Hepatocyte (in vitro differentiated cells): ENCODE measurements around the gene SCAMP3. TPM values are rescaled to one million over a fixed set of nuclear protein-coding genes. Genes with fewer than 3 reads are reported as not detected.

ENCODE experiments used
- DNase-seq: peaks from one replicate; pipeline ENCODE4 v3.0.0-alpha.2; 2016; ENCODE audit warnings: low spot score
- H2AFZ ChIP-seq: fragments of 200-600 bp; sonication (generic); 2 replicates; pipeline ENCODE4 v1.6.0; 2016; ENCODE audit warnings: antibody characterized with exemption, mild to moderate bottlenecking
- H3K27ac ChIP-seq: fragments of 200-600 bp; sonication (generic); 2 replicates; pipeline ENCODE4 v1.5.1; 2016; ENCODE audit warnings: mild to moderate bottlenecking
- H3K27me3 ChIP-seq: fragments of 200-600 bp; sonication (generic); 2 replicates; pipeline ENCODE4 v1.6.1; 2016
- H3K36me3 ChIP-seq: fragments of 200-600 bp; sonication (generic); replicated peaks from 2 replicates; pipeline ENCODE4 v1.5.1; 2016; ENCODE audit warnings: low read depth; ENCODE audit not compliant: insufficient read depth
- H3K4me1 ChIP-seq: fragments of 200-600 bp; sonication (generic); 2 replicates; pipeline ENCODE4 v1.5.1; 2016; ENCODE audit warnings: mild to moderate bottlenecking, moderate library complexity; ENCODE audit not compliant: insufficient read depth
- H3K4me2 ChIP-seq: fragments of 200-600 bp; sonication (generic); 2 replicates; pipeline ENCODE4 v1.6.0; 2016
- H3K4me3 ChIP-seq: fragments of 200-600 bp; sonication (generic); 2 replicates; pipeline ENCODE4 v1.5.1; 2016; ENCODE audit warnings: mild to moderate bottlenecking
- H3K79me2 ChIP-seq: fragments of 200-600 bp; sonication (generic); 2 replicates; pipeline ENCODE4 v1.6.0; 2017; ENCODE audit warnings: mild to moderate bottlenecking
- H3K9me2 ChIP-seq: fragments of 200-600 bp; sonication (generic); replicated peaks from 2 replicates; pipeline ENCODE4 v1.6.0; 2017; ENCODE audit warnings: mild to moderate bottlenecking; ENCODE audit not compliant: insufficient read depth
- H3K9me3 ChIP-seq: fragments of 200-600 bp; sonication (generic); 2 replicates; pipeline ENCODE4 v1.5.1; 2016; ENCODE audit warnings: low read depth, mild to moderate bottlenecking
- H4K20me1 ChIP-seq: fragments of 200-600 bp; sonication (generic); 2 replicates; pipeline ENCODE4 v1.6.0; 2016; ENCODE audit warnings: mild to moderate bottlenecking; ENCODE audit not compliant: insufficient read depth, poor library complexity, severe bottlenecking
- EZH2 ChIP-seq: fragments of 200-600 bp; sonication (generic); IDR thresholded peaks from 2 replicates; pipeline ENCODE4 v1.6.1; 2016; ENCODE audit warnings: antibody characterized with exemption, mild to moderate bottlenecking, borderline replicate concordance
- EZH2phosphoT487 ChIP-seq: fragments of 200-600 bp; sonication (generic); IDR thresholded peaks from one replicate; pipeline ENCODE4 v1.6.1; 2018; ENCODE audit warnings: antibody characterized with exemption, mild to moderate bottlenecking, low read depth, moderate library complexity; ENCODE audit not compliant: unreplicated experiment, severe bottlenecking
- WGBS: methylation state at CpG from one replicate; pipeline ENCODE4 v1.1.6; 2016; ENCODE audit warnings: low lambda C conversion rate; ENCODE audit errors: missing lambda C conversion rate; 5-methylcytosine and 5-hydroxymethylcytosine counted together
- polyA plus RNA-seq: library from polyadenylated mRNA; unstranded; fragments of >200 nt; fragmentation: Nextera tagmentation; extraction: Ambion mirVana; gene quantifications from 2 replicates; pipeline ENCODE4 v1.2.1, GENCODE V29; 2016
- total RNA-seq: library from RNA; depleted of rRNA; stranded (reverse); fragments of >200 nt; gene quantifications from 2 replicates; pipeline ENCODE4 v1.2.3, GENCODE V29; 2014
- TF ChIP-seq, protein P1 (sequence below): fragments of 200-600 bp; sonication (generic); IDR thresholded peaks from 2 replicates; pipeline ENCODE4 v1.5.1; 2016; ENCODE audit warnings: antibody characterized with exemption, mild to moderate bottlenecking; ENCODE audit not compliant: poor library complexity

The SCAMP3 gene
- total and polyA plus RNA-seq, 2 experiments from 2014 or later = 45.7 to 114 TPM

DNA sequence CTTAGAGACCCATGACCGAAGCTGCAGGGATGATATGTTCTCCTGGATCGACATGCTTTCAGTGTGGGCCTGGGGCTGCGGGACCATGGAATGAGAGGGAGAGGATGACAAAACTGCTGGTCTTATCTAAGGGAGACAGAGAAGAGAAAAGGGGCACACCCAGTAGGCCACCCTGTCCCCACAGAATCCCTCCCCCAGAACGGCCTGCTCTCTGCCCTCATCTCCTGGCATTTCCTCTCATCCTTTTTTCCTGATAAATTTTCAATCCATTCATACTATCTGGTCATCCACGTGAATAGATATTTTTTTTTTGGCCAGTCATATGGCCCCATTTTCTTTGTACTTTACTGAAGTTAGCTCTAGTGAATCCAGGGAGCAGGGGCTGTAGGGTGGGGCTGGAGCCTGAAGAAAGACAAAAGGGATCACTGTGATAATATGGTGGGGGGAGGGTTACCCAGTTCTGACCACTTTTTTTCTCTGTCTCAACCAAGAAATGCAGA is 39.2 kb upstream of the SCAMP3 start, which contains the start of gene PKLR:
Gene PKLR (minus strand): TSS at position 97 of the 500 bp plus-strand sequence. CDS start 43 bp downstream, at position 54.
- no peaks in the 10 kb centered on the region for H3K36me3 ChIP-seq
- no peak for DNase-seq
- peaks cover 14% of the 10 kb centered on the region for H3K27me3 ChIP-seq
- WGBS = 83% methylated on average over 5 of the region's 5 CpGs
- H3K79me2 ChIP-seq = no peaks in the 10 kb centered on the region
- no peaks in the 10 kb centered on the region for H3K9me3 ChIP-seq
- H3K9me2 ChIP-seq = no peaks in the 10 kb centered on the region
- peak within 1 kb of the TSS; percentile 61 for H3K27ac ChIP-seq
- H3K4me3 ChIP-seq = no peak within 1 kb of the TSS
- no peak within 1 kb of the TSS for H2AFZ ChIP-seq
- no peak for TF ChIP-seq EZH2
- TF ChIP-seq, protein P1, sequence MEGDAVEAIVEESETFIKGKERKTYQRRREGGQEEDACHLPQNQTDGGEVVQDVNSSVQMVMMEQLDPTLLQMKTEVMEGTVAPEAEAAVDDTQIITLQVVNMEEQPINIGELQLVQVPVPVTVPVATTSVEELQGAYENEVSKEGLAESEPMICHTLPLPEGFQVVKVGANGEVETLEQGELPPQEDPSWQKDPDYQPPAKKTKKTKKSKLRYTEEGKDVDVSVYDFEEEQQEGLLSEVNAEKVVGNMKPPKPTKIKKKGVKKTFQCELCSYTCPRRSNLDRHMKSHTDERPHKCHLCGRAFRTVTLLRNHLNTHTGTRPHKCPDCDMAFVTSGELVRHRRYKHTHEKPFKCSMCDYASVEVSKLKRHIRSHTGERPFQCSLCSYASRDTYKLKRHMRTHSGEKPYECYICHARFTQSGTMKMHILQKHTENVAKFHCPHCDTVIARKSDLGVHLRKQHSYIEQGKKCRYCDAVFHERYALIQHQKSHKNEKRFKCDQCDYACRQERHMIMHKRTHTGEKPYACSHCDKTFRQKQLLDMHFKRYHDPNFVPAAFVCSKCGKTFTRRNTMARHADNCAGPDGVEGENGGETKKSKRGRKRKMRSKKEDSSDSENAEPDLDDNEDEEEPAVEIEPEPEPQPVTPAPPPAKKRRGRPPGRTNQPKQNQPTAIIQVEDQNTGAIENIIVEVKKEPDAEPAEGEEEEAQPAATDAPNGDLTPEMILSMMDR = no peak
- no peak for TF ChIP-seq EZH2phosphoT487
- H3K4me2 ChIP-seq = no peak within 1 kb of the TSS
- no peaks in the 10 kb centered on the region for H4K20me1 ChIP-seq
- H3K4me1 ChIP-seq = peaks cover 6% of the 10 kb centered on the region

DNA sequence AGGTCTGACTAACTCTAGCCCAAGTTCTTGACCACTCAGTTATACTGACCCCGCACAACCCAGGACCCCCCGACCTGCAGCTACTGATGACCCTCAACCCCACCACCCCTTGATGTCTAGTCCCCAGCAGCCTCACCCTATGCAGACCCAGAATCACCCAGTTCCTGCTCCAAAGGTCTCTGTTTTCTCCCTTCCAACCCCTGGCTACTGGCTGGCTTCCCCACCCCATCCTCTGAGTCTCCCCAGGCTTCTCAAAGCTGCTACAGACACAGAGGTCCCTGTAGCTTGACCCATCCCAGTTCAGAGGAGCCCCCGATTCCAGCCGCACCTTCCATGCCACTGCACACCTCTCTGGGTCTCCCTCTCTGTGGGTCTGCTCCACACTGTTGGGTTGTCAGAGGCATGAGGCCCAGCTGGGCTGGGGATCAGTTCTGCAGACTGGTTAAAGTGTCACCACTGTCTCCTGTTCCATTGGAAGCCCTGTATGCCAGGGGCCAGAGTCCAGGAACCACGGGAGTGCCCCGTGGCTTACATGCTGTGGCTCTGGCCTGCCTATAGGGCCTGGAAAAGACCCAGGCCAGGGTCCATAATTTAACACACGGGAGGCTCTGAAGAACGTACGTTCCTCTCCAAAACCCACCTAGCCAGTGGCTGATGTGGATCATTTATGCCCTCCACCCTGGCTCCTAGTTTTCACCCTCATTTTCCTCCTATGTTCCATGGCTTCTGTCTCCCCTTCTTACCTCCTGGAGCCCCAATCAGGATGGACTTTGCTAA is 38.6 kb upstream of the SCAMP3 start:
- peaks cover 20% of the 10 kb centered on the region for H3K27me3 ChIP-seq
- peaks cover 6% of the 10 kb centered on the region for H3K4me1 ChIP-seq
- no peak overlapping the region for H3K4me3 ChIP-seq
- peak; percentile 47 for DNase-seq
- H3K27ac ChIP-seq = peak overlapping the region; percentile 61
- TF ChIP-seq, protein P1 = no peak
- TF ChIP-seq EZH2 (no peak), EZH2phosphoT487 (no peak)
- H3K79me2 ChIP-seq = no peaks in the 10 kb centered on the region
- no peaks in the 10 kb centered on the region for H3K9me3 ChIP-seq
- H3K36me3 ChIP-seq = no peaks in the 10 kb centered on the region
- H2AFZ ChIP-seq = no peak overlapping the region
- WGBS = 77% methylated on average over 9 of the region's 9 CpGs
- no peaks in the 10 kb centered on the region for H3K9me2 ChIP-seq
- H4K20me1 ChIP-seq = no peaks in the 10 kb centered on the region
- H3K4me2 ChIP-seq = no peak overlapping the region

DNA sequence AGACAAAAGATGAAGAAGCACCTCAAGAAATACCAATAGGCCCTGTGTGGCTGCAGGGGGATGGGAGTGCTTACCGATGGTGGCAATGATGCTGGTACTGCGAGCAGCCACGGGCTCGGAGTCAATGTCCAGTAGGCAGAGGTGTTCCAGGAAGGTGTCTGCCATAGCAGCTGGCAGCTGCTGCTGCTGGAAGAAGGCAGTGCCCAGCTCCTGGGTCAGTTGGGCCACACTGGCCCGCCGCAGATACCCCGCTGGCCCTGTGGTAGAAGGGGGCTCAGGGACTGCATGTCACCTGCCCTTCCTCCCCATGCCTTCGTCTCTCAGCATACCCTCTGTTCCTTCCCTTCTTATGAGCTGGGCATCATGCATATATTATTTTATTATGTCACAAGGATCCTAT is 37.9 kb upstream of the SCAMP3 start:
- 92% methylated on average over 8 of the region's 8 CpGs for WGBS

More for the DNA sequence above, 37.9 kb upstream of the SCAMP3 start:
- Histone ChIP-seq H3K4me1 (peaks cover 6% of the 10 kb centered on the region), H3K27ac (no peak overlapping the region), H3K9me3 (no peaks in the 10 kb centered on the region), H3K36me3 (no peaks in the 10 kb centered on the region), H3K4me3 (no peak overlapping the region), H3K79me2 (no peaks in the 10 kb centered on the region), H3K4me2 (no peak overlapping the region), H2AFZ (no peak overlapping the region), H3K9me2 (no peaks in the 10 kb centered on the region), H3K27me3 (peaks cover 27% of the 10 kb centered on the region), H4K20me1 (no peaks in the 10 kb centered on the region)
- no peak for DNase-seq
- TF ChIP-seq, protein P1 = no peak
- TF ChIP-seq EZH2phosphoT487 (no peak), EZH2 (no peak)
